ENCODE measurements around the gene STUM.

Gene STUM

GRCh38 chr1:226562989-226563388 lies 14.4 kb downstream of the STUM start:
- no peak for DNase-seq (ENCODE audit: low spot score)

GRCh38 chr1:226563666-226564065 lies 15.1 kb downstream of the STUM start:
- no peak for DNase-seq (ENCODE audit: low spot score)

GRCh38 chr1:226565476-226565875 lies 16.9 kb downstream of the STUM start:
- DNase-seq (ENCODE audit: low spot score), result no peak

- DNase-seq (ENCODE audit: low spot score), result no peak
Measured at GRCh38 chr1:226566234-226566633, 17.7 kb downstream of the STUM start.

- no peak for DNase-seq (ENCODE audit: low spot score)
Measured at GRCh38 chr1:226566760-226567159, 18.2 kb downstream of the STUM start.

GRCh38 chr1:226568077-226568831 lies 19.7 kb downstream of the STUM start:
- peak; percentile 78 for DNase-seq (ENCODE audit: low spot score)

- DNase-seq (ENCODE audit: low spot score), result no peak
Measured at GRCh38 chr1:226568975-226569741, 20.6 kb downstream of the STUM start.

- peak; percentile 31 for DNase-seq (ENCODE audit: low spot score)
Measured at GRCh38 chr1:226569879-226570547, 21.4 kb downstream of the STUM start.

GRCh38 chr1:226571893-226572292 lies 23.3 kb downstream of the STUM start:
- no peak for DNase-seq (ENCODE audit: low spot score)

GRCh38 chr1:226572325-226572726 lies 23.8 kb downstream of the STUM start:
- DNase-seq (ENCODE audit: low spot score), result no peak

- DNase-seq (ENCODE audit: low spot score), result no peak
Measured at GRCh38 chr1:226574044-226574443, 25.5 kb downstream of the STUM start.

GRCh38 chr1:226574591-226575435 lies 26.2 kb downstream of the STUM start:
- no peak for DNase-seq (ENCODE audit: low spot score)

GRCh38 chr1:226575436-226575720 lies 26.8 kb downstream of the STUM start:
- no peak for DNase-seq (ENCODE audit: low spot score)

- no peak for DNase-seq (ENCODE audit: low spot score)
Measured at GRCh38 chr1:226575739-226576378, 27.3 kb downstream of the STUM start.

GRCh38 chr1:226576601-226577000 lies 28.0 kb downstream of the STUM start:
- no peak for DNase-seq (ENCODE audit: low spot score)

- DNase-seq (ENCODE audit: low spot score), result no peak
Measured at GRCh38 chr1:226577401-226578180, 29.0 kb downstream of the STUM start.

GRCh38 chr1:226578946-226579578 lies 30.5 kb downstream of the STUM start:
- DNase-seq (ENCODE audit: low spot score), result no peak

- DNase-seq (ENCODE audit: low spot score), result no peak
Measured at GRCh38 chr1:226579781-226580323, 31.3 kb downstream of the STUM start.

GRCh38 chr1:226580625-226581270 lies 32.2 kb downstream of the STUM start:
- no peak for DNase-seq (ENCODE audit: low spot score)
